CD4-positive, alpha-beta T cell treated with Interferon alpha-2 for 1 hour (primary cell): ENCODE measurements around the gene ITM2A.

Source experiments
- DNase-seq, 2 donors: peaks; one replicate each; pipeline ENCODE4 v3.0.0-alpha.2; 2020 to 2022

ITM2A gene

GRCh38 chrX:79366873-79367749 lies at the start of gene ITM2A:
Gene ITM2A, minus strand, starts transcription at chrX:79367334. Its CDS starts 119 bp downstream, at chrX:79367215.
- DNase-seq: peak; percentile 60 to 76

- DNase-seq: no peak
These were observed 47.9 kb upstream of the ITM2A start for GRCh38 chrX:79415056-79415455.

- DNase-seq: no peak
These were observed 46.8 kb upstream of the ITM2A start for GRCh38 chrX:79413963-79414362.

GRCh38 chrX:79412972-79413371 lies 45.8 kb upstream of the ITM2A start:
- peak in 1 of 2 donors; percentile 56 for DNase-seq

GRCh38 chrX:79412166-79412565 lies 45.0 kb upstream of the ITM2A start:
- no peak for DNase-seq

GRCh38 chrX:79409657-79410056 lies 42.5 kb upstream of the ITM2A start:
- DNase-seq: no peak

GRCh38 chrX:79408623-79409322 lies 41.6 kb upstream of the ITM2A start:
- peak in 1 of 2 donors; percentile 5 for DNase-seq

- peak in 1 of 2 donors; percentile 14 for DNase-seq
These were observed 33.5 kb upstream of the ITM2A start for GRCh38 chrX:79400623-79401022.

GRCh38 chrX:79375340-79375739 lies 8.2 kb upstream of the ITM2A start:
- DNase-seq: no peak

- DNase-seq: no peak
These were observed 4.5 kb upstream of the ITM2A start for GRCh38 chrX:79371640-79372039.

GRCh38 chrX:79371101-79371500 lies 4.0 kb upstream of the ITM2A start:
- no peak for DNase-seq

- no peak for DNase-seq
These were observed 2.7 kb upstream of the ITM2A start for GRCh38 chrX:79369871-79370270.

- no peak for DNase-seq
These were observed 1.3 kb upstream of the ITM2A start for GRCh38 chrX:79368441-79368840.

- DNase-seq: no peak
These were observed 773 bp upstream of the ITM2A start for GRCh38 chrX:79367907-79368306.

GRCh38 chrX:79366556-79366872 lies 620 bp downstream of the ITM2A start:
- no peak for DNase-seq

GRCh38 chrX:79365591-79365990 lies 1.5 kb downstream of the ITM2A start:
- DNase-seq: no peak

- DNase-seq: no peak
These were observed 2.8 kb downstream of the ITM2A start for GRCh38 chrX:79364306-79364705.

GRCh38 chrX:79361192-79361870 lies 5.8 kb downstream of the ITM2A start:
- peak in 1 of 2 donors; percentile 48 for DNase-seq

- peak in 1 of 2 donors; percentile 43 for DNase-seq
These were observed 30.0 kb downstream of the ITM2A start for GRCh38 chrX:79336869-79337815.

GRCh38 chrX:79330022-79330421 lies 37.1 kb downstream of the ITM2A start:
- no peak for DNase-seq

- DNase-seq: peak; percentile 14 to 59
These were observed 41.7 kb downstream of the ITM2A start for GRCh38 chrX:79325263-79325958.
